OCI-LY7 (cell line): ENCODE results near the gene SLC22A14. TPM values are rescaled to one million over a fixed set of nuclear protein-coding genes. Genes with fewer than 3 reads are reported as not detected.
"Not testable (repeated sequence)": the region's sequence is repeated elsewhere in the genome, so short reads cannot be mapped to it uniquely, and the experiment has no call there.

Experiments used
- BruUV-seq: library from RNA; stranded (reverse); fragments of 400-500 nt; replicated peaks from 2 replicates; lab custom pipeline; 2021; lab: Mats Ljungman, UMichigan
- CTCF ChIA-PET: fragments of 300-600 bp; sonication (Branson Sonifier 250); formaldehyde crosslinking; loops from one replicate; lab custom pipeline; 2022; ENCODE audit warnings: antibody characterized with exemption; ENCODE audit not compliant: unreplicated experiment; lab: Charles Lee
- POLR2A ChIA-PET: fragments of 300-600 bp; sonication (Branson Sonifier 250); formaldehyde crosslinking; loops from one replicate; lab custom pipeline; 2022; ENCODE audit warnings: antibody characterized with exemption; lab: Charles Lee
- DNase-seq: peaks from one replicate; pipeline ENCODE4 v3.0.0-alpha.2; 2015; ENCODE audit warnings: low spot score
- H2AFZ ChIP-seq: fragments of 200-600 bp; sonication (generic), shearing (Covaris generic); 2 replicates; pipeline ENCODE4 v1.6.1; 2014; ENCODE audit warnings: mild to moderate bottlenecking, antibody characterized with exemption, low read length, moderate library complexity
- H3K27ac ChIP-seq: fragments of 200-600 bp; sonication (generic); 2 replicates; pipeline ENCODE4 v1.5.1; 2014; ENCODE audit warnings: mixed run types, low read depth, mild to moderate bottlenecking, moderate library complexity, low read length, inconsistent platforms; ENCODE audit not compliant: poor library complexity, severe bottlenecking
- H3K36me3 ChIP-seq: fragments of 200-600 bp; sonication (generic); 2 replicates; pipeline ENCODE4 v1.6.1; 2014; ENCODE audit warnings: mild to moderate bottlenecking, antibody characterized with exemption, low read length, moderate library complexity, mixed read lengths; ENCODE audit not compliant: insufficient read depth
- H3K4me1 ChIP-seq: fragments of 200-600 bp; sonication (generic); 2 replicates; pipeline ENCODE4 v1.5.1; 2014; ENCODE audit warnings: mild to moderate bottlenecking, low read length; ENCODE audit not compliant: insufficient read depth, poor library complexity, severe bottlenecking
- H3K4me2 ChIP-seq: fragments of 200-600 bp; sonication (generic); 2 replicates; pipeline ENCODE4 v1.6.1; 2014; ENCODE audit warnings: mild to moderate bottlenecking, low read length
- H3K4me3 ChIP-seq: fragments of 200-600 bp; sonication (generic); 2 replicates; pipeline ENCODE4 v1.5.1; 2014; ENCODE audit warnings: mild to moderate bottlenecking, low read depth, low read length; ENCODE audit not compliant: poor library complexity, severe bottlenecking
- H3K79me2 ChIP-seq: fragments of 200-600 bp; sonication (generic); 2 replicates; pipeline ENCODE4 v1.6.1; 2016; ENCODE audit warnings: low read depth, mild to moderate bottlenecking, low read length, moderate library complexity, mixed read lengths; ENCODE audit not compliant: insufficient read depth
- H3K9me2 ChIP-seq: fragments of 200-600 bp; sonication (generic); 2 replicates; pipeline ENCODE4 v1.6.1; 2016; ENCODE audit warnings: mild to moderate bottlenecking, low read length, mixed read lengths; ENCODE audit not compliant: insufficient read depth
- H3K9me3 ChIP-seq: fragments of 200-600 bp; sonication (generic); 2 replicates; pipeline ENCODE4 v1.6.1; 2014; ENCODE audit warnings: mild to moderate bottlenecking, mixed run types, low read length, mixed read lengths
- H4K20me1 ChIP-seq: fragments of 200-600 bp; sonication (generic); 2 replicates; pipeline ENCODE4 v1.6.1; 2014; ENCODE audit warnings: mild to moderate bottlenecking, antibody characterized with exemption, low read length, moderate library complexity, mixed read lengths; ENCODE audit not compliant: insufficient read depth
- CTCF ChIP-seq: fragments of 200-600 bp; sonication (generic); conservative IDR thresholded peaks from 2 replicates; pipeline ENCODE4 v1.5.1; 2014; ENCODE audit warnings: mild to moderate bottlenecking, antibody characterized with exemption, low read length, moderate library complexity, mixed read lengths
- EZH2phosphoT487 ChIP-seq: fragments of 200-600 bp; sonication (generic); IDR thresholded peaks from 2 replicates; pipeline ENCODE4 v1.6.1; 2018; ENCODE audit warnings: low read depth, borderline replicate concordance, mild to moderate bottlenecking, mixed run types, antibody characterized with exemption, low read length, moderate library complexity, mixed read lengths
- intact Hi-C: fragments of 100-400 bp; cut with micrococcal nuclease; formaldehyde crosslinking; loops from one replicate; pipeline ENCODE4 v1.10.0; 2022; ENCODE audit not compliant: unreplicated experiment
- total RNA-seq, 2 experiments: library from RNA; depleted of rRNA in 1 of 2; stranded (reverse); fragments of >200 nt in 1 of 2; shearing (Covaris generic) in 1 of 2; gene quantifications; 2 replicates each; pipeline ENCODE4 v1.2.3, GENCODE V29; 2014 to 2022

Gene SLC22A14
- total RNA-seq, 2 experiments from 2014 or later = not detected

- TF ChIP-seq EZH2phosphoT487 = no peak
- CTCF ChIA-PET = no interaction called here
- H4K20me1 ChIP-seq = no peaks in the 10 kb centered on the region
- no peak for DNase-seq
- BruUV-seq = no TSS peak
- no peaks in the 10 kb centered on the region for H3K9me2 ChIP-seq
- no peaks in the 10 kb centered on the region for H3K36me3 ChIP-seq
- H3K4me3 ChIP-seq = no peak overlapping the region
- no peak overlapping the region for H3K27ac ChIP-seq
- no peak overlapping the region for H2AFZ ChIP-seq
- POLR2A ChIA-PET = no interaction called here
- H3K4me1 ChIP-seq = no peaks in the 10 kb centered on the region
- H3K4me2 ChIP-seq = no peak overlapping the region
- intact Hi-C loops = no loop called here
- H3K9me3 ChIP-seq = no peaks in the 10 kb centered on the region
- no peaks in the 10 kb centered on the region for H3K79me2 ChIP-seq
Observed at GRCh38 chr3:38283810-38284755, 2.0 kb downstream of the SLC22A14 start.

DNA sequence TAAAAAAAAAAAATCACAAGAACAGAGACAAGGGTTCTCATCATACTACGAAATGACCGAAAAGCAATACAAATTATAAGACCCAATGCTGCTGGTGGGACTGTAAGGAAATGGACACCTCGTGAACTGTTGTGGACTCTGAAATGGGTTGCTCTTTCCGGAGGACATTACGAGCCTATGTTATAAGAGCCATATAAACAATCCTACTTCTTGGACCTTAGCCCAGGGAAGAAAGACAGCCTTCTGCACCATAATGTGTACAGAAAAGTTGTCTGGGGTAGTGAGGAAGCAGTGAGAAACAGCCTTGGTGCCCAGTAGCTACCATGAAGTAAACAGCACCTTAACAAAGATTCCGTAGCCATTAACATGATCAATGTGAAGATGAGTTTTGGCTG, 2.7 kb downstream of the SLC22A14 start:
- no peaks in the 10 kb centered on the region for H3K79me2 ChIP-seq
- no peaks in the 10 kb centered on the region for H4K20me1 ChIP-seq
- no peaks in the 10 kb centered on the region for H3K9me2 ChIP-seq
- H3K9me3 ChIP-seq = no peaks in the 10 kb centered on the region
- H3K4me3 ChIP-seq = no peak overlapping the region
- H3K4me2 ChIP-seq = no peak overlapping the region
- POLR2A ChIA-PET = no interaction called here
- no peak for TF ChIP-seq EZH2phosphoT487
- no peak for TF ChIP-seq CTCF
- CTCF ChIA-PET = no interaction called here
- no peaks in the 10 kb centered on the region for H3K36me3 ChIP-seq
- no peak overlapping the region for H2AFZ ChIP-seq
- intact Hi-C loops = no loop called here
- BruUV-seq = no TSS peak
- no peak overlapping the region for H3K27ac ChIP-seq
- H3K4me1 ChIP-seq = no peaks in the 10 kb centered on the region
- no peak for DNase-seq

DNA sequence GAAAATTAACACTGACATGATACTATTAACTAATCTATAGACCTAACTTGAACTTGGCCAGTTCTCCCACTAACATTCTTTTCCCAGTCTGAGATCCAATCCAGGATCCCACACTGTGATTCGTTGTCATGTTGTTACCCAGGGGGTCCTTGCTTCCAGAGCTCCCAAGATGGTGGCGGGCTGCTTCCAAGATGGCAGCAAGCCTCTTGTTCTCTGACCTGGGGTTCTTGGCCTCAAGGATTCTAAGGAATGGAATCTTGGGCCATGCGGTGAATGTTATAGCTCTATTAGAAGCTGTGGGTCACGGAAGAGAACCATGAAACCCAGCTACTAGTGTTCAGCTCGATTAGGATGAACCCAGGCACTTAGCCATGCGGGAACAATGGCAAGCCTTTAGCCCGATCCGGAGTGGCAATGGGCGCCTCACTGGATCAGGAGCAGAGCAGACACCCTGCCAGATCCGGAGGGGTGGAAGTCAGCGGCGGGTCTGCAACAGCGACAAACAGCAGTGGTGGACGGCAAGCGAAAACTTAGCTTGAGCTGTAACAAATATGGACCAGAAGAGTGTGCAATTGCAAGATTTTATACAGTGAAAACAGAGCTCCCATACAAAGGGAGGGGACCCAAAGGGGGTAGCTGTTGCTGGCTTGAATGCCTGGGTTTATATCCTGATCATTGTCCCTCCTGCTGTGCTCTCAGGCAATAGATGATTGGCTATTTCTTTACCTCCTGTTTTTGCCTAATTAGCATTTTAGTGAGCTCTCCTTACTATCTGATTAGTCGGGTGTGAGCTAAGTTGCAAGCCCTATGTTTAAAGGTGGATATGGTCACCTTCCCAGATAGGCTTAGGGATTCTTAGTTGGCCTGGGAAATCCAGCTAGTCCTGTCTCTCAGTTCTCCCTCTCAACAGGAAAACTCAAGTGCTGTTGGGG, 7.5 kb downstream of the SLC22A14 start:
- intact Hi-C loops, H3K9me2 ChIP-seq, H3K9me3 ChIP-seq, H4K20me1 ChIP-seq, H3K79me2 ChIP-seq, H3K36me3 ChIP-seq, H3K4me2 ChIP-seq, CTCF ChIA-PET, BruUV-seq, DNase-seq, H3K4me3 ChIP-seq, H2AFZ ChIP-seq, H3K27ac ChIP-seq, H3K4me1 ChIP-seq: not testable (repeated sequence)
- POLR2A ChIA-PET = interaction anchor here (0.6 kb wide), 1 partner anchor 940 kb away, joined by 3 read pairs; no protein-coding TSS in a partner anchor

DNA sequence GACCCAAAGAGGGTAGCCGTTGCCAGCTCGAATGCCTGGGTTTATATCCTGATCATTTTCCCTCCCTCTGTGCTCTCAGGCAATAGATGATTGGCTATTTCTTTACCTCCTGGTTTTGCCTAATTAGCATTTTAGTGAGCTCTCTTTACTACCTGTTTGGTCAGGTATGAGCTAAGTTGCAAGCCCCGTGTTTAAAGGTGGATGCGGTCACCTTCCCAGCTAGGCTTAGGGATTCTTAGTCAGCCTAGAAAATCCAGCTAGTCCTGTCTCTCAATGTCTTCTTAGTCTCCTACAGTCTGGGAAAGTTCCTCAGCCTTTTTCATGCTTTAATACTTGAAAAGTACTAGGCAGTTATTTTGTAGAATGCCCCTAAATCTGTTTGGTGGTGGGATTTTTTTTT, 15.0 kb downstream of the SLC22A14 start:
- H3K27ac ChIP-seq, CTCF ChIA-PET, BruUV-seq, H3K9me3 ChIP-seq, H3K4me2 ChIP-seq, H3K4me3 ChIP-seq, H3K36me3 ChIP-seq, H2AFZ ChIP-seq, DNase-seq, H3K4me1 ChIP-seq, H3K9me2 ChIP-seq, H3K79me2 ChIP-seq, H4K20me1 ChIP-seq: not testable (repeated sequence)
- intact Hi-C loops = loop anchor here (5.0 kb wide), 1 partner anchor 325 kb away; no protein-coding TSS in a partner anchor
- POLR2A ChIA-PET = interaction anchor here (0.6 kb wide), 1 partner anchor 28 kb away, joined by 3 read pairs; no protein-coding TSS in a partner anchor
